HG03378 (cell line): ENCODE results near the gene NXPH2.
"Not testable (repeated sequence)": the region's sequence is repeated elsewhere in the genome, so short reads cannot be mapped to it uniquely, and the experiment has no call there.

Experiments
- ATAC-seq: cut with Tn5 transposase; IDR thresholded peaks from one replicate; pipeline ENCODE4 v1.9.1; 2021; ENCODE audit warnings: mild to moderate bottlenecking, moderate library complexity; ENCODE audit not compliant: unreplicated experiment

The NXPH2 gene

DNA sequence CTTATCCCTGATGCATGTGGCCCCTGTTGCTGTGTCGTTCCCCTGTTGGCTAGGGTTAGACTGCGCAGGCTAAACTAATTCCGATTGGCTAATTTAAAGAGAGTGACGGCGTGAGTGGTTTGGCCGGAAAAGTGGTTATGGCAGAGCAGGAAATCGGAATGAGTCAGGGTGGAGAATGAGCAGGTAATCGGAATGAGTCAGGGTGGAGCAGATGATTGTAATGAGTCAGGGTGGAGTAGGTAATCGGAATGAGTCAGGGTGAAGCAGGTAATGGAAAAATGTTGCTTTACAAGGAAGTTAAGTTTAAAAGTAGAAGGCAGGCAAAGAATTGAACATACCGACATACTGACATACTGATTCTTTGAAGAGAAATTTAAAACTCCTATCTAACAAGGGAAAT is 135.4 kb downstream of the NXPH2 start:
- ATAC-seq: not testable (repeated sequence)

DNA sequence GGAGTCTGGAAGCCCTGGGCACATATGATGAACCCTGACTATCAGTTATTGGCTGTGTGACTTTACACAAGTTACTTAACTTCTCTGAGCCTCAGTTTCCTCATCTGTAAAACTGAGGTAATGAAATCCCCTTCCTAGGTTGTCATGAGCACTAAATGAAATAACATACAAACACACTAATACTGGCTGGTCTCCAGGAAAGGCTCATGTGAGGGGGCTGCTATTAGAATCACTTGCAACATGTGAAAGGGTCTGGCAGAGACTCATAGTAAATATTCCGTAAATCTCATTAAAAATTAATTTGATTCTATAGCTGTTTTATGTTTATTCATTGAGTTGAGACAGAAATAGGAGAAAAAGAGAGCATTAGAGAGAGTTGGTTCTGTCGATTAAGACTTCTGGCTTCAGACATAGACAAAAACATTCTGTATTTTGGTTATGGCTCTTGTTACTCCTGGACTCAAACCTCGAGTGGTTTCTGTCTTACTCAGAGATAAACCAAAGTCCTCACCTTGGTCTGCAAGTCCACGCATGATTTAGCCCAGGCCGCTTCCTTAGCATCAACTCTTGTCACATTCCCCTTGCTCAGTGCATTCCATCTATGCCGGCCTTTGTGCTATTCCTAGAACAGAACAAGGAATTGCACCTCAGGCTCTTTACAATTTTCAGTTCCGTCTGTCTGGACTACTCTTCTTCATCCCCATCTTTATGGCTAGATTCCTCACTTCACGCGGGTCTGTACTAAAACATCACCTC is 139.1 kb downstream of the NXPH2 start:
- ATAC-seq: no peak

DNA sequence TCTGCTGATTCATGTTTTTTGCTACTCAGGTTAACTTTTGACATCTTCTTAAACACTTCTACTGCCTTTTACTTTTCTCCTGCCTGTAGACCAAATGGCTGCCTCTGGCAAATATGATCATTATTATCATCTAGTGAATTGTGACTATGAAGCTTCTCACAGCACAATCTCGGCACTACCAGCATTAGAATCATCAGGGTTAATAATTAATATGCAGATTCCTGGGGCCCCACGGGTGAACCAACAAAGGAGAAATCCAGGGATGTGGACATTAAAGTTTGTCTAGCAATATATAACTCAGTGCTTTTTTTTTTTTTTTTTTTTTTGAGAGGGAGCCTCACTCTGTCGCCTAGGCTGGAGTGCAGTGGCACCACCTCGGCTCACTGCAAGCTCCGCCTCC is 142.5 kb downstream of the NXPH2 start:
- ATAC-seq: no peak

DNA sequence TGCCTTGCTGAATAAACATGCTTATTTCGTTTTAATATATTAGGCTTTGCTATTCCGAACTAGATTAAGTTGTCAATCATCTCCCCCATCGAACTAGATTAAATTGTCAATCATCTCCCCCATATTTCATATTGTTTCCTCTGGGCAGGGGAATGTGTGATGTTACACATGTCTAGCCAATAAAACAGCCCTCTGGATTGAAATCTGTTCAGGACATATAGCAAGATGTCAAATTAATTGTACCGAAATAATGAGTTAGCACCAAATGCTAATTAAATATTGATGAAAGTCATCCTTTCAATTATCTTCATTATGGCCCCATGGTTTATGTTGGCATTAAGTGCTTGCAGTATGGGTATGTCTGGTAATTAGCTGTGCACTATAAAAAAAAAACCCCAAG is 143.1 kb downstream of the NXPH2 start:
- no peak for ATAC-seq

DNA sequence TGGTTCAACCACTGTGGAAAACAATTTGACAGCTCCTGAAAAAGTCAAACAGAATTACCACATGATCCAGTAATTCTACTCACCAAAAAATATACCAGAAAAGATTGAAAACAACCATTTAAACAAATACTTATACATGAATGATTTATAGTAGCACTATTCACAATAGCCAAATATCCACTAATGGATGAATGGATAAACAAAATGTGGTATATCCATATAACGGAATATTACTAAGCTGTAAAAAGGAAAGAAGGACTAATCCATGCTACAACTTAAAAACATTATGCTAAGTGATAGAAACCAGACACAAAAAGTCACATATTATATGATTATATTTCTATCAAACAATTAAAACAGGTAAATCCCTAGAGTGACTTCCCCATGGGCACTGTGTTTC is 147.1 kb downstream of the NXPH2 start:
- no peak for ATAC-seq

DNA sequence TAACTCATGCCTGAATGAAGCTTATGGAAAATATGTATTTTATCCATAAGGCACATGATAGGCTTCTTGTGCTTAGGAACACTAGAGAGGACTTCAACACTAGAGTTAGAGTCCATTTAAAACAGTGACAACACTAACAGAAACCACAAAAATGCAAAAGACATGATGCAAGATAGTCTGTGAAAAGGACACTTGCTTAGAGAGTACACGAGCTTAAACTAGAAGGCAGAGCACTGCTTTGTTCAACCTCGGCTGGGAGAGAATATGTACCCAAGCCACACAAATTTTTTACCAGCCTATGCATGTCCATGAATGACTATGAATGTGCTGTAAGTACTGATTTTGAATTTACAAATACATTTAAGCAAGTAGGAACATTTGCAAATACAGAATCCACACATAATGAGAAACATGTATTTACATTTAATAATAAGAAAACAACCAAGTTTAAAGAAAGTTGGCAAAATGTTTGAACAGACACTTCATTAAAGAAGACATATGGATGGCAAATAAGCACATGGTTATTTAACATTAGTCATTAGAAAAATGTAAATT is 148.0 kb downstream of the NXPH2 start:
- ATAC-seq: no peak

DNA sequence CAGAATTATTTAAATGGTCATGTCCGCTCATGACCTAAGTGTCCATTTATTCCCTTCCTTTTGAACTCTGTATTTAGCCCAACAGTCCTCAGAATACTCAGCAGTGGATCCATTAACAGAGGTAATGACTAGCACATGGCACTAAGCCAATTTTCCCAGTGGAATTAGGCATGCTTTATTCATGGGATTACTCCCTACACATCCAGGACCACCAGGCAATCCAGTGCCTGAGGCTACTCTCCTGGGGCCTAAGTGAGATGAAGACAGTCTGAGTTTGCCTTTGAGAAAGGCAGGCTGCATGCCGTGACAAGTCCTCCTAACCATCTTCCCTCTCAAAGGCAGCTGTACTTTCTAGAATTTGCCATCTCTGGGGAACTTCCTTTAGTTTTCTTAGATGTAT is 150.0 kb downstream of the NXPH2 start:
- ATAC-seq: no peak

DNA sequence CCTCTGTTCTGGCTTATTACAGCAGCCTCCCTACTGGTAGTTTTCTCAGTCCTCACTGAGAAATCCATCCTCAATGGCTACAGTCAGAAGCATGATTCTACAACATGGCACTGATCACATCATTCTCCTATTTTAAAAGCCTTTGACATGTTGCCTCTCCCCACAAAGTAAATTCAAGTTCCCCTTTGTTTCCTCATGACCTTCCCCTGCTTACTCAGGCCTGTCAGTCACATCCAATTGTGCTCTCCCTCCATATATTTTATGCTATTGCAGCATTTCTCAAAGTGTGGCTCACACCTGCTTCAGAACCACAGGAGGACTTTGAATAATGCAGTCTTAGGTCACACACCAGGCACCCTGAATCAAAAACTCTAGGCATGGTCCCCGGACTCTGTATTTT is 154.0 kb downstream of the NXPH2 start:
- no peak for ATAC-seq

DNA sequence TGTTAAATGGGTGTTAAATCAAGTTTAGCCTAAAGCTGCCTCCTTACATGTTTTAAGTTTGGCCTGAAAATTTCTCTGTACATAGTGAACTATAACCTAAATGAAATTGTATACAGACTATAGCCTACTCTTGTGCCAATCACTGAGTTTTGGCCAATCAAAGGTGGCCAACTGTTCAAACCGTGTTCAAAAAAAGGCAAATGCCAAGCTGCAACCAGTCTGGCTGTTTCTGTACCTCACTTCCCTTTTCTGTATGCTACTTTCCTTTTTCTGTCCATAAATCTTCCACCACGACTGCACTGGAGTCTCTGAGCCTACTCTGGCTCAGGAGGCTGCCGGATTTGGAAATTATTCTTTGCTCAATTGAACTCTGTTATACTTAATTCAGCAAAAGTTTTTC is 157.6 kb downstream of the NXPH2 start:
- ATAC-seq: no peak

DNA sequence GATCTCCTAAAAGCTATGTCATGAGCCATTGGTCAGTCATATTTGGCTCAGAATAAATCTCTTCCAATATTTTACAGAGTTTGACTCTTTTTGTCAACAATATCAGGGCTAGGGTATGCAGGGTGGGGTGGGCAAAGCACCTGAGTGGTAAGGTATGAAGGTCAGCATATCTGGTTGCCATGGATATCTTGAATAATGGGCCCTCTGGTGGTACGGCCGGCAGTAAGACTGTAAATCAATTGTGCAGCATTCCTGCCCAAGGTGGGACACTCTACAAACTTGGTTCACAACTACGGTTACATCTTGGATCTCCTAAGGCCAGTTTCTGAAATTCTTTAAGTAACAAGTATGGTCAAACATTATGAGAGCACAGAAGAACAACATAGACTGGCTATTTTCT is 159.1 kb downstream of the NXPH2 start:
- ATAC-seq: no peak

DNA sequence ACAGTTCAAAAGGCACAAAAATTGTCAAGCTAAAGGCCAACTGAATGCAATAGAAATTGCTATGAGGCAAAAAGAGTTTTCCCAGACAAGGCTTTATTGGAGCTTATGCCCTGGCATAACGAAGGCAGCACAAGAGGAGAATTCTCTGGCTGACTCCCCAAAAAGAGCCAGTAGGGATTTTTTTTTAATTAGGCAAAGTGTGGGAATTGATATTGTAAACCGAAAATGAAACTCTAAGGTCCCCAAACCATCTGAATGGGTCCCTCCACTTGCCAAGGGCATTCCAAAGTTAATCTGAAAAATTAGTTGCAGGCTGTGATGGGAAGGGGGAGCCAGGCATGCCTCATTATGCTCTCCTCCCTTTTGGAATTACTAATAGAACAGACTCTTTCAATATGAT is 159.8 kb downstream of the NXPH2 start:
- ATAC-seq: no peak
